NCI-H510A (cell line): Measurements from ENCODE around the gene CLASRP.
"Not testable (repeated sequence)": the region's sequence is repeated elsewhere in the genome, so short reads cannot be mapped to it uniquely, and the experiment has no call there.

Source experiments
- DNase-seq: peaks from one replicate; lab custom pipeline; 2025; lab: John Stamatoyannopoulos, UW

Gene CLASRP, protein sequence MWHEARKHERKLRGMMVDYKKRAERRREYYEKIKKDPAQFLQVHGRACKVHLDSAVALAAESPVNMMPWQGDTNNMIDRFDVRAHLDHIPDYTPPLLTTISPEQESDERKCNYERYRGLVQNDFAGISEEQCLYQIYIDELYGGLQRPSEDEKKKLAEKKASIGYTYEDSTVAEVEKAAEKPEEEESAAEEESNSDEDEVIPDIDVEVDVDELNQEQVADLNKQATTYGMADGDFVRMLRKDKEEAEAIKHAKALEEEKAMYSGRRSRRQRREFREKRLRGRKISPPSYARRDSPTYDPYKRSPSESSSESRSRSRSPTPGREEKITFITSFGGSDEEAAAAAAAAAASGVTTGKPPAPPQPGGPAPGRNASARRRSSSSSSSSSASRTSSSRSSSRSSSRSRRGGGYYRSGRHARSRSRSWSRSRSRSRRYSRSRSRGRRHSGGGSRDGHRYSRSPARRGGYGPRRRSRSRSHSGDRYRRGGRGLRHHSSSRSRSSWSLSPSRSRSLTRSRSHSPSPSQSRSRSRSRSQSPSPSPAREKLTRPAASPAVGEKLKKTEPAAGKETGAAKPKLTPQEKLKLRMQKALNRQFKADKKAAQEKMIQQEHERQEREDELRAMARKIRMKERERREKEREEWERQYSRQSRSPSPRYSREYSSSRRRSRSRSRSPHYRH

DNA sequence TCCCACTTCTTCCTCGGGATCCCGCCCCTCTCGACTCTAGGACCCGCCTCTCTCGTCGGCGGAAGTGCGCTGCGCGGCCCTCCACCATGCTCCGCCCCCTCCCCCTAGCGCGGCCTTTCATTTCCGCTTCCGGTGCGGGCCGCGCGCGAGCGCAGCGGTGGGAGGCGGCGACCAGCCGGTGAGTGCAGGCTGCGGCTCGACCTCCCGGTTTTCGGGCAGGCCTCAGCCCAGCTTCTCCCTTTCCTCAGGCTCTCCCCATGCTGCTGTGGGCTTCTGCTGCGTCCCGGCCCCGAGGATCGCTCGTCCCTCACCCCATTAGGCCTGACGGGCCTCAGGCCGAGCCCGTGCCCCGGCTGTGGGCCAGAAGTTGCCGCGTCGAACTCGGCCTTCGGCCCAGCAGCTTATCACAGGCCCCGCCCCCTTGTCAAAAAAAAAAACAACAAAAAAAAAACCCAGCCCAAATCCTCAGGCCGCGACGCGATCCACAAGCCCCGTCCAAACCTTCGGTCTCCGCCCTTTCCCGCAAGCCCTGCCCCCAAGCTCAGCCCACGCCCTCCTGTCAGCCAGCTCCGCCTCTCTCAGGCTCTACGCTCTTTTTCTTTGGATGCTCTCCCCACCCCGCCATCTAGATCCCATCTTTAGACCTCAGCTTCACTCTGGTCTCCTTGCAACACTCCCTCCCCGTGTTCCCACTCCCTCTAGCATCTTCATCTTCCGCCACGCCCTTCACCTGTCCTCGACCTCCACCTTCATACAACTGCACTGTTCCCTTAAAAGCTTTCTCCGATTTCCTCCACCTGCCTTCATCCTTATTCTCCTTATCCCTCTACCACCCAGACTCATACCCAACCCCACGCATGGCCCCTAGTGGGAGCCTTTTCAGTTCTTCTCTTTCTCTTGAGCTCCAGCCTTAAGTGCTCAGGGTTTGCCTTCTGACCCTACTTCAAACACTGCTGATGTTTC is at the start of gene CLASRP:
Gene CLASRP (plus strand): TSS at position 115 of the 963 bp plus-strand sequence. CDS start 1,168 bp downstream, outside the sequence.
- DNase-seq, result peak; percentile 78

DNA sequence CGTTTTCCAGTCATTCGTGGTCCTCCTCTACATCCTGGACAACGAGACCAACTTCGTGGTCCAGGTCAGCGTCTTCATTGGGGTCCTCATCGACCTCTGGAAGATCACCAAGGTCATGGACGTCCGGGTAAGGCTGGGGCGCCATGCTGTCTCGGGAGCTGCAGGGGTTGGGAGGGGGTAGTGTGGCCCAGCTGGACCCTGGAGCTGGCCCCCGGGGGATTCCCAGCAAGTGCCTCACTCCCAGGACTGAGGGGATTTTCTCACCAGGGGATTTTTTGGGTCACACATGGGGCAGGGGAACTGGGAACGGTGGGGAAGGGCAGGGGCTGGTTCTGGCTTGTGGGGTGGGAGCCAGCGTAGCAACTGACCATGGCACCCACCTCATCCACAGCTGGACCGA is 48.4 kb upstream of the CLASRP start:
- DNase-seq, result no peak

DNA sequence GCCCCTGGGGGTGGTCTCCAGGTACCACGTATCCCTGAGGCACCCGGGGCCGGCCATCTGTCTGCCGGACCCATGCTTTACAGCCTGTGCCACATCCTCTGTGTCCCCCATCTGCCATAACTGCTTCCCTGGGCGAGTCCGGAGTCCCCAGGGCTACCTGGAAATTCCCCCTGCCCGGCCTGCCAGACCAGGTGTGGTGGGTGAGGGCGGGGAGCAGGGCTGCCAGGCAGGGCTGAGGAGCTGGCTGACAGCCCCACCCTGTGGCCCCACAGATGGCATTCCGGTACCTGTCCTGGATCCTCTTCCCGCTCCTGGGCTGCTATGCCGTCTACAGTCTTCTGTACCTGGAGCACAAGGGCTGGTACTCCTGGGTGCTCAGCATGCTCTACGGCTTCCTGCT is 47.9 kb upstream of the CLASRP start:
- no peak for DNase-seq

DNA sequence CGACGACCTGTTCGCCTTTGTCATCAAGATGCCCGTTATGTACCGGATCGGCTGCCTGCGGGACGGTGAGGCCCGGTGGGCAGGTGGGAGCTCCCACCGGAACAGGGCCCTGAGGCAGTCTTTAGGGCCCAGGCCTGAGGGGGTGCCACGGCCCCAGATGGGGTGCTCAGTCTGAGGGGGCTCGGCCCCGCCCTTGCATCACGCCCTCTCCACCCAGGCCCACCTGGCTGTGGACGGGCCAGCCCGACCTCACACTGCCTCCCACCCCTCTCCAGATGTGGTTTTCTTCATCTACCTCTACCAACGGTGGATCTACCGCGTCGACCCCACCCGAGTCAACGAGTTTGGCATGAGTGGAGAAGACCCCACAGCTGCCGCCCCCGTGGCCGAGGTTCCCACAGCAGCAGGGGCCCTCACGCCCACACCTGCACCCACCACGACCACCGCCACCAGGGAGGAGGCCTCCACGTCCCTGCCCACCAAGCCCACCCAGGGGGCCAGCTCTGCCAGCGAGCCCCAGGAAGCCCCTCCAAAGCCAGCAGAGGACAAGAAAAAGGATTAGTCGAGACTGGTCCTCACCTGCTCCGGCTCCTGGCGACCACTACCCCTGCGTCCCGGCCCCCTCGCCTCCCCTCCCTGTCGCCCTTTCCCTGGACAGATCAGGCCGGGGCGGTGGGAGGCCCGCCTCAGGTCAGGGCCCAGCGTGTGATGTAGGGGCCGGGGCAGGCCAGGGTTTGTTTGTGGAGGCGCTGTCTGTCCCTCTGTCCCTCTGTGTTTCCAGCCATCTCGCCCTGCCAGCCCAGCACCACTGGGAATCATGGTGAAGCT is 46.3 kb upstream of the CLASRP start:
- DNase-seq, result no peak

DNA sequence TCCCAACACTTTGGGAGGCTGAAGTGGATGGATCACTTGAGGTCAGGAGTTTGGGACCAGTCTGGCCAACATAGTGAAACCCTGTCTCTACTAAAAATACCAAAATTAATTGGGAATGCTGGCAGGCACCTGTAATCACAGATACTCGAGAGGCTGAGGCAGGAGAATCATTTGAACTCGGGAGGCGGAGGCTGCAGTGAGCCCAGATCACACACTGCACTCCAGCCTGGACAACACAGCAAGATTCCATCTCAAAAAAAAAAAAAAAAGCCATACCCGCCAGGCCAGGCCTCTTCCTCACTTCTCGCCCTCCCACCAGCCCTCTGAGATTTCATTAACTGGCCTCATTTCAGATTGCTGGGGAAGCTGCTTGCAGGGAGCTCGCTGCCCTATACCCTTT is 45.3 kb upstream of the CLASRP start:
- DNase-seq, result no peak

DNA sequence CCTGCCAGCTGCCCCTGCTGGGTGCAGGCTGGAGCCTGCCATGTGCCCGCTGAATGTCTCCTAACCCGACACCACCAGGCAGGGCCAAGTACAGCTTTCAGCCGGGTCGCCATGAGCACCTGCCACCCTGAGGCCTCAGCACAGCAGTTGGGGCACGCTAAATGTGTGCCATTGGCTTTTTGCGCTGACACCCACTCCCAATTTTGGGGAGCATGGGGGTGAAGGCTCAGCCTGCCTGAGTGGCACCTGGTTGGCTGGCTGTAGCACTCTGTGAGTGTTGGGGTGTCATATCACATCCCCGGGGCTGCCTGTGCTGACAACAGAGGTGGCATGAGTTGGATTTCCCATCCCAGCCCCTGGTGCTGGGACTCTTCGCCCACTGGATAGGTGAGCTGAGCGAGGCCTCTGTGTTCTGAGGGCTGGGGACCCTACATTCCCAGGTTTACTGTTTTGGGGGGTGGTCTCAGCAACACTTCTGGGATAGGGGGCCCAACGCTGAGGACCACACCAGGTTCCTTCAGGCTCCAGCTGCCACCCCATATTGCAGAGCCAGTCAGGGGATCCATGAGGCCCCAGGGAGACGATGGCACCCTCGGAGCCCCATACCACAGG is 44.8 kb upstream of the CLASRP start:
- no peak for DNase-seq

DNA sequence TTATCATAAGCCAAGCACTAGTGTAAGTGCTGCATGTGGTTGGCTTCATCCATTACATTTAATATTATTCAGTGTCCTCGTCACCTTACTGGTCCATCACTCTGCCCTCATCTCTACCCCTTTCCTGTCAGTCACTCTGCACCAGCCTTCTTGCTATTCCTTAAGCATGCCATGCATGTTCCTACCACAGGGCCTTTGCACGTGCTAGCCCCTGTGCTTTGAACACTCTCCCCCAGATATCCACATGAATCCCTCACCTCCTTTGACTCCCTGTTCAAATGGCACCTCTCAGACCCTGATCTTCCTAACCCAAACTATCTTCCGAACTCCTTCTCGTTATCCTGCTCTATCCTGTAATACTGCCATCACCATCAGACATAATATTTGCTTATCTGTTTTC is 40.8 kb upstream of the CLASRP start:
- no peak for DNase-seq

DNA sequence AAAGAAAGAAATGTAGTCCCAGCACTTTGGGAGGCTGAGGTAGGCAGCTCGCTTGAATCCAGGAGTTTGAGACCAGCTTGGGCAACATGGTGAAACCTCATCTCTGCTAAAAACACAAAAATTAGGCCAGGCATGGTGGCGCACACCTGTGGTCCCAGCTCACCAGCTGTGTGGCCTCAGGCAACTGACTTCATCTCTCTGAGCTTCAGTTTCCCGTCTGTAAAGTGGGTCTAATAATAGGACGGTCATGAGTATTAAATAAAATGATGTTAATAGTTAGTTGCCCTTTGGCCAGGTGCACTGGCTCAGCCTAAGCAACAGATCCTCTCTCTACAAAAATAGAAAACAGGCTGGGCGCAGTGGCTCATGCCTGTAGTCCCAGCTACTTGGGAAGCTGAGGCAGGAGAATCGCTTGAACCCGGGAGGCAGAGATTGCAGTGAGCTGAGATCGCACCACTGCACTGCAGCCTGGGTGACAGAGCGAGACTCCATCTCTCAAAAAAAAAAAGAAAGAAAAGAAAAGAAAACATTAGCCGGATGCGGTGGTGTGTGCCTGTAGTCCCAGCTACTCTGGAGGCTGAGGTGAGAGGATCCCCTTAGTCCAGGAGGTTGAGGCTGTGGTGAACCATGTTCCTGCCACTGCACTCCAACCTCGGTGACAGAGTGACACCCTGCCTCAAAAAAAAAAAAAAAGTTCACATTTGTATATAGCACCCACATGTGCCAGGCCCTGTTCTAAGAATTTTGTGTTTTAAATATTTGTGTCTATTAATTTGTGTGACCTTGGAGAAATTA is 39.5 kb upstream of the CLASRP start:
- DNase-seq, result not testable (repeated sequence)

DNA sequence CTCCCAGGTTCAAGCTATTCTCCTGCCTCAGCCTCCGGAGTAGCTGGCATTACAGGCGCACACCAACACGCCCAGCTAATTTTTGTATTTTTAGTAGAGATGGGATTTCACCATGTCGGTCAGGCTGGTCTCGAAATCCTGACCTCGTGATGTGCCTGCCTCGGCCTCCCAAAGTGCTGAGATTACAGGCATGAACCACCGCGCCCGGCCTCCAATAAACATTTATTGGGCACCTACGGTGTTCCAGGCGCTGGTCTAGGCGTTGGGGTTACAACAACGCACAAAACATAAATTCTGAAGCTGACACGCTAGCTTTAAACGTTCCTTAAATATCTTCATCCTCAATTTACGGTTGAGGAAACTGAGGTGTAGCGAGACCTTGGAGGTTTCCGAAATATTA is 38.2 kb upstream of the CLASRP start:
- DNase-seq, result not testable (repeated sequence)

DNA sequence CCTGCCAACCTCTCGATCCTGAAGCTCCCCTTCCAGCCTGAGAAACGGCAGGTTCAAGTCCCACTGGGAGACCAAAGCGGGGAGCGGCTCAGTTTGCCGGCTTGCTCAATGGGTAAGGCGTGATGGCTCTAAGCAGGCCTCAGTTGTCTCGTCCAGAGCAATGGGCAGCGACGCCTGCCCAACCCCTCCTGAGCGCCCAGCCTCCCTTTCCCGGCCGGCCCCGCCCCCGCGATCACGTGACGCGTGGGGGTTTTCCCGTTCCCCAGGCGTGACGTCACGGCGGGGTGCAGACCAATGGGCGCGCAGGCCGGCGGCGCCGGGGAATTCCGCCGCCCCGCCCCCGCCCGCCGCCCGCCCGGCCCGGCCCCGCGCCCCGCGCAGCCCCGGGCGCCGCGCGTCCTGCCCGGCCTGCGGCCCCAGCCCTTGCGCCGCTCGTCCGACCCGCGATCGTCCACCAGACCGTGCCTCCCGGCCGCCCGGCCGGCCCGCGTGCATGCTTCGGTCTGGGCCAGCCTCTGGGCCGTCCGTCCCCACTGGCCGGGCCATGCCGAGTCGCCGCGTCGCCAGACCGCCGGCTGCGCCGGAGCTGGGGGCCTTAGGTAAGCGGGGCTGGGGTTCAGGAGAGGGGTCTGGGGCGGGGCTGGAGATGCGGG is 37.6 kb upstream of the CLASRP start, which contains the start of gene RELB:
Gene RELB (plus strand): TSS at position 378 of the 653 bp plus-strand sequence. CDS start 116 bp downstream, at position 494.
- peak; percentile 92 for DNase-seq

DNA sequence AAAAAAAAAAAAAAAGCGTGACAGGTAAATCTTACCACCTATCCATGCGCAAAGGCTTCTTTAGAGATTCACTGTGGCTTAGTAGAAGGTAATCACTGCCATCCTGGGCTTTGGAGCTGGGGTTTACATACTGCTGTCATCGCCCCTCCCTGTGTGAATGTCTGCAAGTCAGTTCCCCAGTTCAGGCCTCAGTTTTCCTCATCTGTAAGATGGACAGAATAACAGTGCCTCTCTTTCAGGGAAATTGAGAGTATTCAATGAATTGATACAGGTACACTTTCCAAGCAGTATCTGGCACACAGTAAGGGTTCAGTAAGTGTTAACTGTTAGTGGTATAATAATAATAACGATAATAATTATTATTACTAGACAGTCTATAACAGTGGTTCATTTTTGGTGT is 35.4 kb upstream of the CLASRP start:
- no peak for DNase-seq

DNA sequence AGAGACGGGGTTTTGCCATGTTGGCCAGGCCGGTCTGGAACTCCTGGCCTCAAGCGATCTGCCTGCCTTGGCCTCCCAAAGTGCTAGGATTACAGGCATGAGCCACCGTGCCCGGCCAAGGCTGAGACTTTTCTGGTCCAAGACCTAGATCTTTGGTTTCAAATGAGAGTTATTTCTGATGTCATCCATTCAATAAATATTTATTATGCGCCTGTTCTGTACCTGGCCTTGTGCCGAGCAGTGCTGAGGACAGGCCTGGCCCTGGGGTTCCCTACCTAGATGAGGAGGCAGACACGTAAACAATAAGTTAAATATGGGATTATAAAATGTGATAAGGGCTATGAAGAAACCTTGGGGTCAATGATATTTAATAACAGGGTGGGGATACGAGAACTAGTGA is 33.1 kb upstream of the CLASRP start:
- no peak for DNase-seq

DNA sequence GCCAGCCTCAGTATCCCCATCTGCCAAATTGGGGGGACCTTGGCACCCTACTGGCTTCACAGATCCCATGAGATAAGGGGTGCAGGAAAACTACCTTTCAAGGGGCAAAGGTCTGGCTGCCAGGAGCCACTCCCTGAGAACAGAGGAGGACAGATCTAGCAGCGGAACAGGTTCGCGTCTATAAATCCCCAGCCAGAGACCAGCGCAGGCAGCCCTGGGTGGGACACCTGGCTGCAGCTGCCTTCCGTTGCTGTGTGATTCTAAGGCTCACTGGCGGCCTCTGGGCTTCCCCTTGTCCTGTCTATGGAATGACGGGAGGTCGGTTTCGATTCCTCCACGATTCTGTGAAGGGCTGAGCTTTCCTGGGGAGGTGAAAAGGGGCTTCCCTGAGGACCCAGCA is 30.3 kb upstream of the CLASRP start:
- no peak for DNase-seq

DNA sequence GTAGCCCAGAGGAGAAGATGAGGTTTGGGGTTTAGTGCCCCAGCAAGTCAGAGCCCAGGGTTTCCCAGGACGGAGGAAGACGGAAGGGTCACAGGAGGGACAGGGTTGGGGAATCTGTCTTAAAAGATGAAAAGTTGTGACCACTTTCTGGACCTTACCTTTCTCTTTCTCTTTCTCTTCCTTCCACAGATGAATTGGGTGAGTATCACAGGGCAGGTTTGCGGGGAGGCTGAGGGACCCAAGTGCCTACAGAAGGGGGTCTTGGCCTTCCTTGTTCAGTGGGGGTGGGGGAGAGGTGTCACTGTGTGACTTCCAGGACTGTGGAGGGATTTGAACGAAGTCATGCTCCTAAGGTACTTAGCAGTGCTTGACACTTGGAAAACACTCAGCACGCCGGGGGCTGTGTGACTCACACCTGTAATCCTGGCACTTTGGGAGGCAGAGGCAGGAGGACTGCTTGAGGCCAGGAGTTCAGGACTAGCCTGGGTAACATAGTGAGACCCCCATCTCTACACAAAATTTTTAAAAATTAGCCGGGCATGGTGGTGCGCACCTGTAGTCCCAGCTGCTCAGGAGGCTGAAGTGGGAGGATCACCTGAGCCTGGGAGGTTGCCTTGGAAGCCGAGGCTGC is 29.1 kb upstream of the CLASRP start:
- DNase-seq, result no peak

DNA sequence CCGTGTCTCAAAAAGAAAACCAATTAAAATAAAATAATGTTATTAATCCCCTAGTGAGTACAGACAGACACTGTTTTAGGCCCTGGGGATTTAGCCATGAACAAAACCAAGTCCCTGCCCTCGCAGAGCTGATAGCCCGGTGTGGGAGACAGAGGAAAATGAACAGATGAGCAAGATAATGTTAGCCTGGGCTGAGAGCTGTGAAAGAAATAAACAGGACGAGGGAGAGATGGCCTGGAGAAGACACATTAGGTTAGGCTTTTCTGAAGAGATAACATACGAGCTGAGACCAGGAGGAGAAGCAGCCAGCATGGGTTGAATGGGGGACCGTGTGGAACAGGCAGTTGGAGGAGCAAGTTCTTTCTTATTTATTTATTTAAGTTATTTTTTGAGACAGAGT is 28.5 kb upstream of the CLASRP start:
- DNase-seq, result no peak

DNA sequence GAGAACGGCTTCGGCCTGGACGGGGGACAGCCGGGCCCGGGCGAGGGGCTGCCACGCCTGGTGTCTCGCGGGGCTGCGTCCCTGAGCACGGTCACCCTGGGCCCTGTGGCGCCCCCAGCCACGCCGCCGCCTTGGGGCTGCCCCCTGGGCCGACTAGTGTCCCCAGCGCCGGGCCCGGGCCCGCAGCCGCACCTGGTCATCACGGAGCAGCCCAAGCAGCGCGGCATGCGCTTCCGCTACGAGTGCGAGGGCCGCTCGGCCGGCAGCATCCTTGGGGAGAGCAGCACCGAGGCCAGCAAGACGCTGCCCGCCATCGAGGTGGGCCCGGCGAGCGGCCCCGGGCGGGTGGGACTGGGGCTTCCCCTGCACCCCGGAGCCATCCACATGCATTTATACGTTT is 26.9 kb upstream of the CLASRP start:
- no peak for DNase-seq

DNA sequence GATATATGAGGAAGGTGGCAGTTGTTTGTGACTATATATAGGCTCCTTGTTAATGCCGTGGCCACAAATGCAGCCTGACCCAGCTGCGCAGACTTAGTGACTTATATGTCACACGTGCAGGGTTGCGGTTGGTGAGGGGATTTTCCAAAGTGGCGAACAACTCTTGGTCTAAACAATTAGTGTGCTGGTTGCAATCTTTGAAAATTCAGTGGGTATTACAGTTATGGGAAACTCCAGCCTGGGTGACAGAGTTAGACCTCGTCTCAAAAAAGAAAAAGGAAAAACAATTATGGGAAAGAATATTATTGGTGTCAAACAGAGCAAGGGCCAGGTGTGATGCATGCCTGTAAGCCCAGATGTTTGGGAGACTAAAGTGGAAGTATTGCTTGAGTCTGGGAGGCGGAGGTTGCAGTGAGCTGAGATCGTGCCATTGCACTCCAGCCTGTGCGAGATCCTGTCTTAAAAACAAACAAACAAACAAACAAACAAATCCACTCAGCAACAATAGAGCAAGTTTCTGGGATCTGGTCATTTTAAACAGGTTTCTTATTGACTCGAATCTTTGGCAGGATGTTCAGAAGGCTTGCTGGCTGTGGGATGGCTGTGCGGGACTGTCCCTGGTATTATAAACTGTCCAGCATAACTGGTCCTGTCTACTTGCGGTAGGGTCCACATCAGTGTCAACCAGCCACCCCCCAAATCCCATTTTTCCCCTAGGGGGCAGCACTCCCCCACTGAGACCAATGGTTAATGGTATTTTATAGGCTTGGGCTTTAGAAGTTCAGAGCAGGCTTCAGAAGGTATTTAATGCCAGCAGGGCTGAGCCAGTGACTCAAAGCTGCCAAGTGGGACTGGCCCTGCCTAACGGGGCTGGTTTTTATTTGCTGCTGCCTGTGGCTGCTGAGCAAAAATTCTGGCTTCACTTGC is 22.2 kb upstream of the CLASRP start:
- no peak for DNase-seq

DNA sequence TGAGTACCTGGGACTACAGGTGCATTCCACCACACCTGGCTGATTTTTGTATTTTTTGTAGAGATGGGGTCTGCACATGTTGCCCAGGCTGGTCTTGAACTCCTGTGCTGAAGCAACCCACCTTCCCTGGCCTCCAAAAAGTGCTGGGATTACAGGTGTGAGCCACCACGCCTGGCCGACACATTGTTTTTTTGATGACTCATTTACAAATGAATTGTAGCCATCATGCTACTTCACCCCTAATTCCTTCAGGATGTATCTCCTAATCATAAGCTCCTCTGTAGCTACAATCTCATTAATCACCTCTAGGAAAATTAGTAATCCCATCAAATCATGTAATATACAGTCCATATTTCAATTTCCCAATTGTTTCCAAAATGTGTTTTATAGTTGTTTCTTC is 19.7 kb upstream of the CLASRP start:
- no peak for DNase-seq
